GM12801 (cell line): Measurements from ENCODE around the gene CD177.

ENCODE experiments used
- CTCF ChIP-seq: IDR thresholded peaks from one replicate; pipeline ENCODE4 v1.5.1; 2011; ENCODE audit warnings: control low read depth; ENCODE audit not compliant: insufficient read length; ENCODE audit errors: extremely low read depth

CD177 gene

GRCh38 chr19:43311706-43312105 is 41.8 kb upstream of the CD177 start:
- no peak for TF ChIP-seq CTCF

DNA sequence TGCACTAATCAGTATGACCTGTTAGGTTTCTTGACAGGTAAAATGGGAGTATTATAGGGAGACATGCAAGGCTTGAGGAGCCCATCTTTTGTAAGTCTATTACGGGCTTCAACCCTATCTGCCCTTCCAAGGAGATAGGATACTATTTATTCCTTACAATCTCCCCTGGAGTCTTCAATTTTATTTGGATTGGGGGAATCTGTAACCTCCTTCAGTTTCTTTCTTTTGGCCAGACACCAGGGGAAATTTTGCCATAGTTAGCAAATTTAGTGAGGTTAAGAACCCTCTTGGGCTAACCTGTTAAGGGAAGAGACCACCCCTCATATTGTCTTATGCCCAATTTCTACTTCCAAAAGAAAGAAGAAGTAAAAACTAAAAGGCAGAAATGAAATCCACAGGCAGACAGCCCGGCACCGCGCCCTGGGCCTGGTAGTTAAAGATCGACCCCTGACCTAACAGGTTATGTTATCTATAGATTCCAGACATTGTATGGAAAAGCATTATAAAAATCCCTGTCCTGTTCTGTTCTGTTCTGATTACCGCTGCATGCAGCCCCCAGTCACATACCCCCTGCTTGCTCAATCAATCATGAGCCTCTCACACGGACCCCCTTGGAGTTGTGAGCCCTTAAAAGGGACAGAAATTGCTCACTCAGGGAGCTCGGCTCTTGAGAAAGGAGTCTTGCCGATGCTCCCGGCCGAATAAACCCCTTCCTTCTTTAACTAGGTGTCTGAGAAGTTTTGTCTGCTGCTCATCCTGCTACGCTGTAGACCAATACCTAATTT is 39.6 kb upstream of the CD177 start:
- TF ChIP-seq CTCF, result no peak

DNA sequence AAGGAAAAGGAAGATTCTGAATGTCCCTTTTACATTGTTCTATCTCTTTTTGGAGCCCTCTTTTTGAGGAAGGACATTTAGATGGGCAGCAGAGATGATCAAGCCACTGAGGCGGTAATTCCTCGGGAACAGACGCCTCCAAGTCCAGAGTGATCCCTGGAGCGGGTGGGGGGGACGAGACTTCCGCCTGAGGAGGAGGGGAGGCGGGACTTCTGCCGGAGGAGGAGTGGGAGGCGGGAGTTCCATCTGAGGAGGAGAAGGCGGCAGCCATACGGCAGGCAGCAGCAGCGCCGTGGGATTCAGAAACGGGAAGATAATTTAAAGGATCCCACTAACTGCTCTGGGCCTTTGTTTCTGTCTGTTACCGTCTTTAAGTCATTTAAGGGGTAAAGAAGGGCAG is 37.6 kb upstream of the CD177 start:
- TF ChIP-seq CTCF, result no peak

DNA sequence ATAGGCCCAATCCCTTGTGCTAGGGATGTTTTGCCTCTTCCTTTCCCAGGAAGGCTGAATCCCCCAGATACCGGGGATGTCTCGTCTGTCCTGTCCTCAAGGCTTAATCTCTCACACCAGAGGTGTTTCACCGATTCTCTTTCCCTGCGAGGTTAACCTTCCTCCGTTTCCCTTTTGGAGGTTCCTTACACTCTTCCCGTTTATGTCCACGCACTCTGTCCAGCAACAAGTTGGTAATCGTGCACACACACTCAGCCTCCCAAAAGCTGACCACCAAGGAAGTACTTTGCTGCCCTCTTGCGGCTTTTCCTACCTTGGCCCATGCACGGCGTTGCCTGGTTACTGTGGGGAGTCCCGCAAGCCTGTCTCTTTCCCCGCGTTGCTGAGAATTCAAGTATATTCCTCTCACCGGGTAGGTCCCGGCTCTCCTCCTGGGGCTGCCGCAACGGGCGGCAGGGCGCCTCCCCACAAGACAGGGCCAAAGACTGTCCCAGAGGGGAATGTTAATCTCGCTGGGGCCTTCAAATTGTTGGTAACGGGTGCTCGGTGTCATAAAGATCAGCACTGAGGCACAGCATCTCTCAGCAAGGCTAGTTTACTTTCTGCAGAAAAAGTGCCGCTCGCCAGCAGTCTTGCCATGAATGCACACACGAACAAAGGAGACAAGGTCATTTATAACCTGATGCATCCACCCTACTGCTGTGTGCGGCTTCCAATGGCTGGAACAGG is 36.7 kb upstream of the CD177 start:
- no peak for TF ChIP-seq CTCF

- TF ChIP-seq CTCF, result no peak
Measured at GRCh38 chr19:43318203-43318602, 35.3 kb upstream of the CD177 start.

DNA sequence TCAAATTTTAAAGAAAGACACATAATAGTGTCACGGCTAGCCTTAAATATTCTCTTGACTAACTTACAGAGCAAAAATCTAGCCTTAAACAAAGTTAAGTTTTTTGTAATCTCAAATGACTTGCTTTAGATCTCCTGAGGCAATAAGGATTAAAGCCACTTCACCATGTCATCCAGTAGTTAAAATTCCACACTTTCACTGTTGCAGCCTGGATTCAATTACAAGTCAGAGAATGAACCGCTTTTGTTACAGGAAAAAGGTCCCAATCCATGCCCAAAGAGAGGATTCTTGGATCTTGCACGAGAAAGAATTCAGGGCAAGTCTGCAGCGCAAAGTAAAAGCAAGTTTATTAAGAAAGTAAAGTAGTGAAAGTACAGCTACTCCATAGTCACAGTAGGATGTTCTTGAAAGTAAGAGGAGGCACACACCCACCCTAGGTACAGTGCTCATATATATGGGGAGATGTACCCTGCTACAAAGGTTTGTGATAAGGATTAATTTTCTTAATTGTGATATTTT is 34.6 kb upstream of the CD177 start:
- TF ChIP-seq CTCF, result no peak

DNA sequence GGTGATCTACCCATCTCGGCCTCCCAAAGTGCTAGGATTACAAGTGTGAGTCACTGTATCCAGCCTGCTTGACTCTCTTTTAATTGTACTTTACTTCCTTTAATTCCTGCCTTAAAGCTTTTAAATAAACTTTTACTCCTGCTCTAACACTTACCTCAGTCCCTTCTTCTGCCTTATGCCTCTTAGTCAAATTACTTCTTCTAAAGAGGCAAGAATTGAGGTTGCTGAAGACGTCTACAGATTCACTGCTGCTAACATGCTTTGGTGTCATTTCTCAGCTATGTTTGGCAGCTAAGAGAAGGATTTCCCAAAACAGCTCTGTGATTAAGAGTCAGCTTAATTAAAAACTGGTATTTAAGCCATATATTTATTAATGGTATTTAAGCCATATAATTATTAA is 32.9 kb upstream of the CD177 start:
- TF ChIP-seq CTCF, result no peak
